ENCODE measurements around the gene ACO2. TPM values are rescaled to one million over a fixed set of nuclear protein-coding genes. Genes with fewer than 3 reads are reported as not detected.
"Not testable (repeated sequence)": the region's sequence is repeated elsewhere in the genome, so short reads cannot be mapped to it uniquely, and the experiment has no call there.

Gene ACO2
- total RNA-seq, 1 donor from 2014 or later = 67.2 TPM

- Histone ChIP-seq H2AFZ (ENCODE audit: low read depth, low read length) (peak overlapping the region; percentile 78), H3K4me2 (ENCODE audit: low read length) (peak overlapping the region; percentile 73), H3K4me1 (ENCODE audit: insufficient read depth, low read length) (peaks cover 40% of the 10 kb centered on the region), H3K27me3 (ENCODE audit: insufficient read depth, low read length) (no peaks in the 10 kb centered on the region), H3K36me3 (ENCODE audit: insufficient read depth, low read length) (no peaks in the 10 kb centered on the region), H3K9me3 (ENCODE audit: insufficient read depth, low read depth, low read length) (no peaks in the 10 kb centered on the region), H3K9ac (ENCODE audit: low read length) (peak overlapping the region; percentile 33), H3K4me3 (ENCODE audit: insufficient read depth, low read depth, low read length) (no peak overlapping the region), H3K27ac (ENCODE audit: low read depth, low read length) (peak overlapping the region; percentile 60), H4K20me1 (ENCODE audit: insufficient read depth, low read length) (no peaks in the 10 kb centered on the region), H3K79me2 (ENCODE audit: insufficient read depth, low read length) (no peaks in the 10 kb centered on the region)
- Mint-ChIP-seq H3K36me3 (ENCODE audit: low read depth, unreplicated experiment) (no peaks in the 10 kb centered on the region), H3K4me3 (ENCODE audit: unreplicated experiment) (no peak overlapping the region), H3K27me3 (ENCODE audit: low read depth, unreplicated experiment) (no peaks in the 10 kb centered on the region), H3K27ac (ENCODE audit: unreplicated experiment) (peak overlapping the region; percentile 77), H3K4me1 (ENCODE audit: low read depth, unreplicated experiment) (peaks cover 40% of the 10 kb centered on the region), H3K9me3 (ENCODE audit: unreplicated experiment) (no peaks in the 10 kb centered on the region)
- no peak for FAIRE-seq
- TF ChIP-seq EZH2 (IDR thresholded peaks at IDR 0.05; ENCODE audit: insufficient read depth, low read length) = no peak
- TF ChIP-seq CTCF (IDR thresholded peaks at IDR 0.05; ENCODE audit: insufficient read depth, low read depth, low read length) = no peak
- peak; percentile 86 for DNase-seq (ENCODE audit: low read depth)
Measured at GRCh38 chr22:41557401-41558240, 88.7 kb downstream of the ACO2 start.

- peaks cover 46% of the 10 kb centered on the region for H3K4me1 ChIP-seq (ENCODE audit: insufficient read depth, low read length)
- not testable (repeated sequence) for H3K9ac ChIP-seq (ENCODE audit: low read length); H3K27me3 ChIP-seq (ENCODE audit: insufficient read depth, low read length); H3K4me3 Mint-ChIP-seq (ENCODE audit: unreplicated experiment); H3K9me3 Mint-ChIP-seq (ENCODE audit: unreplicated experiment); H3K36me3 Mint-ChIP-seq (ENCODE audit: low read depth, unreplicated experiment); H3K27me3 Mint-ChIP-seq (ENCODE audit: low read depth, unreplicated experiment); FAIRE-seq; H3K9me3 ChIP-seq (ENCODE audit: insufficient read depth, low read depth, low read length); DNase-seq (ENCODE audit: low read depth); H4K20me1 ChIP-seq (ENCODE audit: insufficient read depth, low read length); H3K27ac ChIP-seq (ENCODE audit: low read depth, low read length); H3K4me3 ChIP-seq (ENCODE audit: insufficient read depth, low read depth, low read length); H3K79me2 ChIP-seq (ENCODE audit: insufficient read depth, low read length); H2AFZ ChIP-seq (ENCODE audit: low read depth, low read length); H3K27ac Mint-ChIP-seq (ENCODE audit: unreplicated experiment); H3K36me3 ChIP-seq (ENCODE audit: insufficient read depth, low read length)
- peak overlapping the region; percentile 69 for H3K4me2 ChIP-seq (ENCODE audit: low read length)
- peaks cover 44% of the 10 kb centered on the region for H3K4me1 Mint-ChIP-seq (ENCODE audit: low read depth, unreplicated experiment)
Measured at GRCh38 chr22:41558241-41558630, 89.3 kb downstream of the ACO2 start.

- Histone ChIP-seq H3K36me3 (ENCODE audit: insufficient read depth, low read length) (no peaks in the 10 kb centered on the region), H3K9me3 (ENCODE audit: insufficient read depth, low read depth, low read length) (no peaks in the 10 kb centered on the region), H3K27ac (ENCODE audit: low read depth, low read length) (no peak overlapping the region), H3K27me3 (ENCODE audit: insufficient read depth, low read length) (no peaks in the 10 kb centered on the region), H3K79me2 (ENCODE audit: insufficient read depth, low read length) (no peaks in the 10 kb centered on the region), H3K4me1 (ENCODE audit: insufficient read depth, low read length) (peaks cover 59% of the 10 kb centered on the region), H3K4me2 (ENCODE audit: low read length) (peak overlapping the region; percentile 79), H3K4me3 (ENCODE audit: insufficient read depth, low read depth, low read length) (no peak overlapping the region), H3K9ac (ENCODE audit: low read length) (peak overlapping the region; percentile 76), H4K20me1 (ENCODE audit: insufficient read depth, low read length) (no peaks in the 10 kb centered on the region), H2AFZ (ENCODE audit: low read depth, low read length) (no peak overlapping the region)
- no peak for TF ChIP-seq CTCF (IDR thresholded peaks at IDR 0.05; ENCODE audit: insufficient read depth, low read depth, low read length)
- no peak for TF ChIP-seq EZH2 (IDR thresholded peaks at IDR 0.05; ENCODE audit: insufficient read depth, low read length)
- Mint-ChIP-seq H3K27ac (ENCODE audit: unreplicated experiment) (peak overlapping the region; percentile 92), H3K36me3 (ENCODE audit: low read depth, unreplicated experiment) (no peaks in the 10 kb centered on the region), H3K4me3 (ENCODE audit: unreplicated experiment) (no peak overlapping the region), H3K4me1 (ENCODE audit: low read depth, unreplicated experiment) (peaks cover 47% of the 10 kb centered on the region), H3K9me3 (ENCODE audit: unreplicated experiment) (no peaks in the 10 kb centered on the region), H3K27me3 (ENCODE audit: low read depth, unreplicated experiment) (no peaks in the 10 kb centered on the region)
- no peak for FAIRE-seq
- no peak for DNase-seq (ENCODE audit: low read depth)
Measured at GRCh38 chr22:41560095-41560471, 91.2 kb downstream of the ACO2 start.

All from astrocyte (in vitro differentiated cells and primary cell).